SHP77 treated with DMSO at 0.1 percent for 48 hours (cell line): ENCODE measurements around the gene PI4KB.
A peak's percentile ranks its signal among the peaks of the same experiment; 100 is the strongest.

ENCODE experiments used
- DNase-seq: peaks from one replicate; lab custom pipeline; 2025; lab: John Stamatoyannopoulos, UW

PI4KB gene

GRCh38 chr1:151346082-151346768 lies 19.0 kb upstream of the PI4KB start:
- DNase-seq, result no peak

DNA sequence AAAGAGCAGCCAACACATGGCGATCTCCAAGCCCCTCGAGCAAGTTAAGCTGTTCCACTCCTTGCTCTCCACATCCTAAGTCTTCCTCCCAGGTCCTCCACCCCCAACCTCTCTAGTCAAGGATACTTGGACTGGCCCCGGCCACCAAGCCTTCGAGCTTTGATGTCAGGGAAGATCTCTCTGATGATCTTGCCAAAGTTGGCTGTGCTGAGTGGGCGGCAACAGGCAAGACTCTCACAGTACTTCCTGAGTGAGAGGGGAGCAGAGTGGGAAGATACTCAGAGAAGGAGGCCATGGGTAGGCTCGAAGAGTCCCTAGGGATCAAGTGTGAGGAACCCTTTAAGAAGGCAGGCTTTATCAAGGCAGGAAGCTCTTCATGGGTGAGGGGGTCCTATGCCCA lies 17.1 kb upstream of the PI4KB start:
- DNase-seq, result no peak

GRCh38 chr1:151343587-151343986 lies 16.4 kb upstream of the PI4KB start:
- no peak for DNase-seq

DNA sequence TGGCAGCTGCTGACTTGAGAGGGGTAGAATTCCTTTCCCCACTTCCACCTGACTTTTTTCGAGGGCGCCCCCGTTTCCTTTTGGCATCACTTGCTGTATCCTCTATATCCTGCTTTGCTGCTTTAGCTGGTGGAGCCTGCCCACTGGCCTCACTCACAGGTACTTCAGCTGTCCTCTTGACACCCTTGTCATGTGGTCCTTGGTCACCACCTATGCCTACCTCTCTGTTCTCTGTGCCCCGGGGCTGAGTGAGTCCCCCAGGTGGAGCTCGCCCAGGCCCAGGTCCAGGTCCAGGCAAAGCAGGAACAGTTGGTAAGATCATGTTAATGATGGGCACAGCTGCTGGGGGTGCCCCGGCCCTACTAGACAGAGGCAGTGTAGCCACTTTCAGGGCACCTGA lies 15.4 kb upstream of the PI4KB start:
- no peak for DNase-seq

DNA sequence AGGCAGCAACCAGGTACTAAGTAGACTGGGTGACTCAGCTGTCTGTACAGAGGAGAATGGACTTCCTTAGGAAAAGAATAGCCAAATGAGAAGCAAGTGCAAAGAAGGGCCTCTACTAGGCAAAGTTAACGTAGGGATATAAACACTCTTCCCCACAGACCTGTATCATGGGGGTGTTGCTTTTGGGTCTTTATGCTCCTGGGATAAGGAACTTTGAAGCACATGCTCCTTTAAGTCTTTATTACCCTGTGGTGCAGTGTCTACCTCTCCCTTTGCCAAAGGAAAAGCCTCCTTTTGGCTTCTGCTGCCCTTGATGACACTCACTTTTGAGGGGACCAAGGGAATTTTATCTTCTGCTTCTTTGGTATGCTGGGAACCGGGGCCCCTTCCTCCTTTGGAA lies 14.8 kb upstream of the PI4KB start:
- DNase-seq, result no peak

- peak; percentile 83 for DNase-seq
Measured at GRCh38 chr1:151340870-151341754, 13.9 kb upstream of the PI4KB start.

DNA sequence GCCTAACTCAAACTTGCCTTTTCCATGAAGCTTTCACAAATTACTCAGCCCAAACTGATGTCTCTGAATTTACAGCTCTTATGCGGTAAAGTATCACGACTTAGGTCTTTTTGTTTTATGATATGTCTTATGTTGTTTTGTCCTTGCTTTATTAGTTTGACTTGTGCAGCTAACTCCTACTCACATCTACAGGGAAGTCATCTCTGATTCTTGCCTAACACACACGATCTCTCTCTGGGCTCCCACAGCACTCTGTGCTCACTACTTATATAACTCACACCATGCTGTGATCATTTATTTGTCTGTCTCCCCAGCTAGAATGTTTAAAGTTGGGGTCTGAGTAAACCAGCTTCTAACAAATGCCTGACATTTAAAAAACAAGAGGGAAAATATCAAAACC lies 9.3 kb upstream of the PI4KB start:
- no peak for DNase-seq

GRCh38 chr1:151334822-151335221 lies 7.6 kb upstream of the PI4KB start:
- DNase-seq, result no peak

GRCh38 chr1:151327903-151328674 lies 873 bp upstream of the PI4KB start:
- DNase-seq, result peak; percentile 87

DNA sequence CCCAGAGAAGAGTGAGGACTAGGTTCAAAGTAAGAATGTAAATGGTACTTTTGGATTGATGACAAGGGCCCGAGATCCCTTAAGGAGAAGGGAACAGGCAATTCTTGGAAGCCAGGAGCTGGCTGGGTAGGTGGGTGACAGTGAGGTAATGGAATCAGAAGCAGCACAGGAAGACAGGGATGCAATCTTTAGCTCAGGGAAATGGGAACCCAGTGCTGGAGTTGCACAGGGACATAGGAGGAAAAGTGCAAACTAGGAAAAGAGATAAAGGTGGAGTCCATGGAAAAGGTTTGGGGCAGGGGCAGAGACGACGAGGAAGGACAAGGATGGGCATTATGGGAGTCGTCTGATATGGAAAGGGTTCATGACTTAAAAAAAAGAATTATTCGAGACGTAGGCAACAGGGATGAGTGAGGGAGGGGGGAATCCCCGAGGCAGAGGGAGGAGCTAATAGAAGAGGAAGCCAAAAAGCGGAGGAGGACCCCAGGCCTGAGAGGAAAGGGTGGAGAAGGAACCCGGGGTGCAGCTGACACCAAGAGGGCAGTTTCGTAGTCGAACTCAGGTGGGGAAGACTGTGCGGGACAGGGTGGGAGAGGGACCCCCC lies 495 bp downstream of the PI4KB start:
- no peak for DNase-seq

GRCh38 chr1:151325646-151326429 lies 1.4 kb downstream of the PI4KB start:
- DNase-seq, result no peak

GRCh38 chr1:151325231-151325630 lies 2.0 kb downstream of the PI4KB start:
- DNase-seq, result no peak

DNA sequence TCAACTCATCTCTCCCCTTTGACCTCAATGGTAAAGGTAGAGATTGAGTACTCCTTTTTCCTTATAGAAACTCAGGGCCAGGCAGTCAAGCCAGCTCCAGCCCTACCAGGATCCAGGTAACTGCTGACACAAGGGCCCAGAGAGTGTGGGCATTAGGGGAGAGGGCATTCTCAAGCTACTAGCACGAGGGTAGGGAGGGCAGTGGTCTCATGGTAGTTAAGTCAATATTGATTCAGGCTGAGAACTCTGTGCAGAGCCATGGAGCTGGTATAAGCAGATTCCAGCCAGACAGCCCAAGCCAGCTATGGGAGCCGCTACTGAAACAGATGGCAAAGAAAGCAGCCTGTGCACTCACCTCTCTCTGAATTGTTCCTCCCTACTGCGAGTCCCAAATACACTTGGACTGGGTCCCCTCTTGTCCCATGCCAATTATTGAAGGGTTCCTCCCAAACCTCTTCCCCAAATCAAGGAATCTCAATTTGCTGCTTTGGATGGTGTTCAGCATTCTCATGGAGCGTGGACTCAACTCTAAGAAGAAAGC lies 2.8 kb downstream of the PI4KB start:
- no peak for DNase-seq

DNA sequence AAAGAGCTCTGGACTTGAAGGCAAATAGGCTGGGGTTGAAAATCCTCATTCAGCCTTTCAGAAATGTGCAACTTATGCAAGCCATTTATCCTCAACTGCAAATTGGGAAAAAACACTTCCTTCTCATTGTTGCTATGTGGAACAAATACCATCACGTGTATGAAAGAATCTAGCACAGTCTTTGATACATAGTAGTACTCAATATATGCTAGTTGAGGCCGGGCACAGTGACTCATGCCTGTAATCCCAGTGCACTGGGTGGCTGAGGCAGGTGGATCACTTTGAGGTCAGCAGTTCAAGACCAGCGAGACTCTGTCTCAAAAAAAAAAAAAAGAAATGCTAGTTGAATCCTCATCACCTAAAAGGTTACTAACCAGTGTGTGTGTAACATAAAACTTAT lies 8.2 kb downstream of the PI4KB start:
- no peak for DNase-seq

DNA sequence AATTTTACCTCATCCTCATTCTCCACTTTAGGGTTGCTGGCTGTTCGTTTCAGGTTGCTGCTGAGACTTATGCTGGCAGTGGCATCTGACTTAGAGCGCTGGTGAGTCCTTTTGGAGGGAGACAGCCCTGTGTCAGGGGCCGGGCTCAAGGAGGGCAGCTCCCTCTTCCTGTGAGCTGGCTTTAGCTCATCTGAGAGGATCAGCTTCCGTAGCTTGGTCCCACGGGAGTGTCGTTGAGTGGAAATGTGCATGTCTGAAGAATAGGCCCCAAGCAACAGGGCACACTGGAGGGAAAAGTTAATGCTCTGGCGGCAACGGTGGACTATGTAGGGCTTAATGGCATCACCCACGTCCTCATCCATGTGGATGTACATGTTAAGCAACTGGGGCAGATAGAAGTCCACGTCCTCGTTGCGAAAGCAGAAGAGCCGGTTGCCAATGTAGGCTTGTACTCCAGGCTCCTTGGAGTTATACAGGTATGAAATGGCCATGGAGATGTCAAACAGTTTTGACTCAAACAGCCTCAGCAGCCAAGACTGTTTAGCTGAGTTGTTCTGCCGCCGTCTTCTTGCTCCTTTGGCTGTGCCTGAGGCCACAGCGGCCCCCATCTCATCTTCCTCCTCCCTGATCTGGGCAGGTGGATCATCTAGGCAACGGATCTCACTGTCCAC lies 11.5 kb downstream of the PI4KB start:
- DNase-seq, result no peak

DNA sequence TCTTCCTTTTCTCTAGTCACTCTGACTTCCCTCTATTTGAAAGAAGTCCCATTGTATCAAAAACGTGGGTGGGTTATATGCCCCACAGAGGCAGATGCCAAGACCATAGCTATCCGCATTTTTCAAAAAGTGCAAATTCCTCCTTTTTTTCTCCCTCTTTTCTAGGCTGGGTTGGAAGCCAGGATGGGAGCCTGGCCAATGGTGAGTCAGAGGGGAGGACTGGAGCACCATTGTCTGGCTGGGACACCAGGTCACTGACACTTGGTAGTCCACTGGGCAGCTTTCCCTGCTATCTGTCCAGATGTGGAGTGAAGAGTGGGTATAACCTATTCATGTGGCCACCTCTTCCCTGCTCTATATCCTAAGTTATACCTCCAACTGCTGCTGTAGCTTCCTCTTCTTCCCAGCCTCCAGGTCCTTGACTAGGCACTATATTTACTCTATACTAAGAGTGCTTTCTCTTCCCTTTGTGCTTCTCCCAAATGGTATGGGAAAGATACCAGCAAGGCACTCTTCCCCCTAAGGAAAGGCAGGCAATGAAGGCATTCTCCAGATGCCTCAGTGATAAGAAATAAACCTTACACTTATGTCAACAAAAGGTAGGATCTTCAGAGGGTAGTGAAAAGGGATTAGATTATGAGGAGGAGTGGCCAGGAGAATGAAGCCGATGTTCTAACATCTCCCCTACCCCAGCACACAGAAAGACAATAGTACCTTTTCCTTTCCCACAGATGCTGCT lies 12.9 kb downstream of the PI4KB start:
- DNase-seq, result no peak

- DNase-seq, result no peak
Measured at GRCh38 chr1:151313501-151313900, 13.7 kb downstream of the PI4KB start.

DNA sequence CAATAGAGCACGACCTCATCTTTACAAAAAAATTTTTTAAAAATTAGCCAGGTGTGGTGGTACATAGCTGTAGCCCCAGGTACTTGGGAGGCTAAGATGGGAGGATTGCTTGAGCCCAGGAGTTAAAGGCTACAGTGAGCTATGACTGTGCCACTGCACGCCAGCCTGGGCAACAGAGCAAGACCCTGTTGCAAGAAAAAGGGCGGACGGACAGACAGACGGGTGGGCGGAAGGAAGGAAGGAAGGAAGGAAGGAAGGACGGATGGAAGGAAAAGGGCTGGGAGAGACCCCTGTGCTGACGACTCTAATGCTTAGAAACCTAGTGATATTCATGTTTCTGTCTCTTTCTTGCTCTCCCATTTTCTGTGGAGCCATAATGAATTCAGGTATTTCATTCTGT lies 14.4 kb downstream of the PI4KB start:
- DNase-seq, result no peak

DNA sequence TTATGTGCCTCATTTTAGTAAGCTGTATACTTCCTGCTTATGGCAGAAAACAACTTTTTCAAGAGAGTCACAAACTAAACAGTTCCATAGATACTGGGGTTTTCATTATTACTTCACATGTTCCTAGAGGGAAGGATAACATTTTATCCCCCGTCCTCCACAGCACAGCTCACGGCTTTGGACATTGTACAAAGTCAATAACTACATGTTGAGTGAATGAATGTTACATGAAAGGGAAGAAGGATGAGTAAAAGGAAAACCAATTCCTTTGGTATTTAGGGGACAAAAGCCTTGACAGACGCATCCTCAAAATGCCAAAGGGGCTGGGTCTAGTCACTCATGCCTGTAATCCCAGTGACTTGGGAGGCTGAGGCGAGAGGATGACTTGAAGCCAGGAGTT lies 14.8 kb downstream of the PI4KB start:
- no peak for DNase-seq
